GM23248 (cell line): Measurements from ENCODE around the gene TCF23. TPM values are rescaled to one million over a fixed set of nuclear protein-coding genes. Genes with fewer than 3 reads are reported as not detected.

Experiments used
- DNase-seq: peaks from one replicate; pipeline ENCODE4 v3.0.0-alpha.2; 2015
- H2AFZ ChIP-seq: fragments of 200-600 bp; sonication (generic); 2 replicates; pipeline ENCODE4 v1.6.1; 2016; ENCODE audit warnings: antibody characterized with exemption
- H3F3A ChIP-seq: fragments of 200-600 bp; sonication (generic); 2 replicates; pipeline ENCODE4 v1.6.1; 2016; ENCODE audit warnings: mild to moderate bottlenecking, antibody characterized with exemption, mixed run types; ENCODE audit not compliant: insufficient read depth
- H3K27ac ChIP-seq: fragments of 200-600 bp; sonication (generic); 2 replicates; pipeline ENCODE4 v1.5.1; 2016; ENCODE audit warnings: mild to moderate bottlenecking
- H3K27me3 ChIP-seq: fragments of 200-600 bp; sonication (generic); replicated peaks from 2 replicates; pipeline ENCODE4 v1.6.1; 2016; ENCODE audit warnings: mild to moderate bottlenecking; ENCODE audit not compliant: insufficient read depth
- H3K36me3 ChIP-seq: fragments of 200-600 bp; sonication (generic); 2 replicates; pipeline ENCODE4 v1.6.1; 2016; ENCODE audit warnings: low read depth, mild to moderate bottlenecking
- H3K4me1 ChIP-seq: fragments of 200-600 bp; sonication (generic); 2 replicates; pipeline ENCODE4 v1.6.1; 2016; ENCODE audit warnings: mild to moderate bottlenecking; ENCODE audit not compliant: insufficient read depth
- H3K4me2 ChIP-seq: fragments of 200-600 bp; sonication (generic); one replicate; pipeline ENCODE4 v1.6.1; 2016; ENCODE audit warnings: mild to moderate bottlenecking; ENCODE audit not compliant: unreplicated experiment
- H3K4me3 ChIP-seq: fragments of 200-600 bp; sonication (generic); 2 replicates; pipeline ENCODE4 v1.5.1; 2016; ENCODE audit warnings: mild to moderate bottlenecking
- H3K79me2 ChIP-seq: fragments of 200-600 bp; sonication (generic); 2 replicates; pipeline ENCODE4 v1.6.1; 2016; ENCODE audit warnings: mild to moderate bottlenecking; ENCODE audit not compliant: insufficient read depth
- H3K9ac ChIP-seq: fragments of 200-600 bp; sonication (generic); 2 replicates; pipeline ENCODE4 v1.6.1; 2016; ENCODE audit warnings: mild to moderate bottlenecking
- H3K9me2 ChIP-seq: fragments of 200-600 bp; sonication (generic); 2 replicates; pipeline ENCODE4 v1.6.1; 2016; ENCODE audit warnings: mixed run types, mild to moderate bottlenecking, moderate library complexity; ENCODE audit not compliant: insufficient read depth
- H3K9me3 ChIP-seq: fragments of 200-600 bp; sonication (generic); one replicate; pipeline ENCODE4 v1.6.1; 2017; ENCODE audit warnings: low read depth
- H4K20me1 ChIP-seq: fragments of 200-600 bp; sonication (generic); 2 replicates; pipeline ENCODE4 v1.6.0; 2016; ENCODE audit not compliant: insufficient read depth
- EZH2 ChIP-seq: fragments of 200-600 bp; sonication (generic); IDR thresholded peaks from 2 replicates; pipeline ENCODE4 v1.6.1; 2018; ENCODE audit warnings: antibody characterized with exemption, mild to moderate bottlenecking; ENCODE audit not compliant: insufficient read depth, poor library complexity, severe bottlenecking
- EZH2phosphoT487 ChIP-seq: fragments of 200-600 bp; sonication (generic); IDR thresholded peaks from 2 replicates; pipeline ENCODE4 v1.6.1; 2018; ENCODE audit warnings: antibody characterized with exemption, moderate library complexity, mild to moderate bottlenecking, low read depth; ENCODE audit not compliant: insufficient read depth
- WGBS, 2 experiments: methylation state at CpG; one replicate each; pipeline ENCODE4 v1.1.6; 2015 to 2017; ENCODE audit warnings: low lambda C conversion rate in 2 of 2, low coverage in 1 of 2; ENCODE audit errors: missing lambda C conversion rate in 2 of 2; 5-methylcytosine and 5-hydroxymethylcytosine counted together
- in situ Hi-C: fragments of 300-500 bp; cut with MboI; formaldehyde crosslinking; loops from 2 replicates; pipeline ENCODE4 v1.15.0; 2020
- polyA plus RNA-seq: library from polyadenylated mRNA; unstranded; fragments of >200 nt; fragmentation: Nextera tagmentation; extraction: Ambion mirVana; gene quantifications from 2 replicates; pipeline ENCODE4 v1.2.1, GENCODE V29; 2016
- total RNA-seq: library from RNA; depleted of rRNA; stranded (reverse); fragments of >200 nt; shearing (Covaris generic); gene quantifications from 2 replicates; pipeline ENCODE4 v1.2.3, GENCODE V29; 2014

Gene TCF23
- total and polyA plus RNA-seq, 2 experiments from 2014 or later, result not detected

DNA sequence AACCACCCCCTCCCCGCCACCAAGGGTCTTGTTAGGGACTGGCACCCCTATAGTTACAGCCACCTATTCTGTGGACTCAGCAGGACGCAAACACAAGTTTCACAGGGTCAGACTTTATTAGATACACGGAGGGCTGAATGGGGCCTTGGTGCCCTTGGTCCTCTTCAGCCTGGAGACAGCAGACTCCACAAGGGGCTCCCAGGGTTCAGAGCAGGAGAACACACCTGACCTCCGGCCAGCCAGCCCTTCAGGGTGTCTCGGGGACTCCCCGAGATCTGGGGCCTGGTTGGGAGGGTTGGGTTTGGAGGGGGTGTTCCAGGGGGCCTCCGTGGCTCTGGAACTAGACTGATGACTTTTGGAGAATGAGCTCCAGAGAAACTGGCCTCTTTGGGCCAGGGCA is 12.1 kb upstream of the TCF23 start:
- Histone ChIP-seq H3K4me1 (peaks cover 11% of the 10 kb centered on the region; the same call in 1 of the 2 replicates), H4K20me1 (no peaks in the 10 kb centered on the region), H3K36me3 (no peaks in the 10 kb centered on the region), H3K9me3 (no peaks in the 10 kb centered on the region), H3F3A (no peaks in the 10 kb centered on the region), H3K79me2 (peaks cover 20% of the 10 kb centered on the region), H2AFZ (no peak overlapping the region), H3K9ac (no peak overlapping the region), H3K4me2 (no peak overlapping the region), H3K27me3 (no peaks in the 10 kb centered on the region), H3K27ac (no peak overlapping the region), H3K4me3 (no peak overlapping the region), H3K9me2 (no peaks in the 10 kb centered on the region)
- 84 to 89% methylated on average over 7 of the region's 7 CpGs for WGBS, 2 experiments
- in situ Hi-C loops, result no loop called here
- DNase-seq, result no peak
- no peak for TF ChIP-seq EZH2phosphoT487

DNA sequence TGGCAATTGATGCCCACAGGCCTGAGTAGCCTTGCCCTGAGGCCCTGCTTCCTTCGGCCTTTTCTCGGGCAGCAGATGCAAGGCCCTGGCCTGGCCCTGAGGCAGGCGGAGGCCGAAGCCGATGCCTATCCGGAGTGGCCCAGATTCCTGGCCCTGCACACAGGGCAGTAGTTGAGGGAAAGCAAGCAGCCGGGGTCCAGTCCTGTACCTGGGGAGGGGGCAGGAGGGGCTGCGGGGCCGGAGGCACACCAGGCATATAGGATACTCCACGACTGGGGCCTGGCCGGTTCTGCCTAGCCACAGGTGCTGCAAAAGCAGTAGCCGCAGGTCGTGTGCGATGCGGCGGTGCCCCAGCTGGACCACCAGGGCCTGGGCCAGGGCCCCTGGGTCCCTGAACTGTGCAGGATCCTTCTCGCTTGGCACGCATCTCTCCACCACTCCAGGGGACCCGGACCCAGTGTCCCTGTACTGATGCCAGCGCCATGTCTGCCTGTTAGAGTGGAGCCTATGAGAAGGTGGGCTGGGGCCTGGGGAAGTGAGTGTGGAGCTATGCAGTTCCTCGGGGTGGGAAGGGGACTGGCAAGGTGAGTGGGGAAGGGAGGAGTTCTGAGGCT is 11.4 kb upstream of the TCF23 start:
- Histone ChIP-seq H3K79me2 (peaks cover 20% of the 10 kb centered on the region), H3K4me2 (no peak overlapping the region), H2AFZ (no peak overlapping the region), H3K27ac (no peak overlapping the region), H3K4me1 (peaks cover 11% of the 10 kb centered on the region; the same call in 1 of the 2 replicates), H3K9me3 (no peaks in the 10 kb centered on the region), H3K4me3 (no peak overlapping the region), H3K9me2 (no peaks in the 10 kb centered on the region), H3K27me3 (no peaks in the 10 kb centered on the region; the same call in 1 of the 2 replicates), H3K36me3 (no peaks in the 10 kb centered on the region), H3F3A (no peaks in the 10 kb centered on the region), H4K20me1 (no peaks in the 10 kb centered on the region), H3K9ac (no peak overlapping the region)
- 85 to 92% methylated on average over 17 to 21 of the region's 21 CpGs for WGBS, 2 experiments
- no peak for TF ChIP-seq EZH2phosphoT487
- no peak for TF ChIP-seq EZH2
- no peak for DNase-seq
- in situ Hi-C loops, result no loop called here

DNA sequence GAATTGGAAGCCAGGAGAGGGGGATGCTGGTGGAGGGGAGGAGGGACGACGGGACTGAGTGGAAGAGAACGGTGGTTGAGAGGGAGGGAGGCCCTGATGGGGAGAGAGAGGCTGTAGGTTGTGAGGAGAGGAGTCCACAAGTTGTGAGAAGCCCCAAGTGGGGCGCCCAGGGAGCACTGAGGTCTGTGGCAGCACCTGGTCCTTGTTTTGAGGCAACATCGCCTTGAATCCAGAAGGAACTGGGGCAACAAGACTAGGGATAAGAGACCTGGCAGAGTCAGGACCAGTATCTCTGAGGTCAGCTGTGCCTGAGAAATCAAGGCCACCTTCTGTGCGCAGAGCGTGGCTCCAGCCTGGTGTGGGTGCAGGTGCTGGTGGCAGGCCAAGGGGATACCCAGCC is 10.7 kb upstream of the TCF23 start:
- Histone ChIP-seq H3F3A (no peaks in the 10 kb centered on the region), H2AFZ (no peak overlapping the region), H3K9me3 (no peaks in the 10 kb centered on the region), H3K4me3 (no peak overlapping the region), H3K36me3 (no peaks in the 10 kb centered on the region), H3K79me2 (peaks cover 13% of the 10 kb centered on the region), H3K9me2 (no peaks in the 10 kb centered on the region), H4K20me1 (no peaks in the 10 kb centered on the region), H3K4me1 (peaks cover 6% of the 10 kb centered on the region; the same call in 1 of the 2 replicates), H3K4me2 (no peak overlapping the region), H3K9ac (no peak overlapping the region), H3K27ac (no peak overlapping the region), H3K27me3 (peaks cover 7% of the 10 kb centered on the region)
- WGBS, 2 experiments, result 67 to 86% methylated on average over 6 to 7 of the region's 7 CpGs
- in situ Hi-C loops, result no loop called here
- no peak for DNase-seq
- TF ChIP-seq EZH2phosphoT487 (no peak), EZH2 (no peak)

DNA sequence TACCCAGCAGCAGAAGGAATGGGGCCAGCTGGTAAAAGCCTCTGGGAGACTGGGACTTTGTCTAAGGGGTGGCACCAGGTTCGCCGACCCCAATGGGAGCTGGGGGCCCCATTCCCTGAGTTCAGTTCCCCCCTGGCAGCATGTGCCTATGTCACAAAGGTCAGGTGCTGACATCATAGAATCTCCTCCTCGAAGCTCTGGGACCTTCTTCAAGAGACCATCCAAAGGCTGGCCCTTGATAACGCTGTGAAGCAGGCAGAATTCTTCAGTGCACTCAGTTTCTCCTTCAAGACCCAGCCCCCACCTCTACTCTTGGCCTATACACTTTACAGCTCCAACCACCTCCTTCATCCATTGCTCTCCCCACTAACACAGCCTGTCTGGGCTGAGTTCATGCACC is 9.5 kb upstream of the TCF23 start, which contains the start of gene PRR30:
PRR30 (minus strand) TSS at position 101 of the 400 bp plus-strand sequence. CDS start 1,081 bp downstream, outside the sequence.
- Histone ChIP-seq H3K27ac (no peak within 1 kb of the TSS), H3K27me3 (peaks cover 17% of the 10 kb centered on the region), H3K36me3 (no peaks in the 10 kb centered on the region), H3F3A (no peaks in the 10 kb centered on the region), H3K4me1 (no peaks in the 10 kb centered on the region), H3K4me2 (no peak within 1 kb of the TSS), H2AFZ (no peak within 1 kb of the TSS), H3K79me2 (peaks cover under 1% of the 10 kb centered on the region), H3K9me2 (no peaks in the 10 kb centered on the region), H3K4me3 (no peak within 1 kb of the TSS), H3K9ac (no peak within 1 kb of the TSS), H3K9me3 (no peaks in the 10 kb centered on the region), H4K20me1 (no peaks in the 10 kb centered on the region)
- in situ Hi-C loops, result no loop called here
- WGBS, 2 experiments, result 73 to 86% methylated on average over 4 of the region's 4 CpGs
- DNase-seq, result no peak
- TF ChIP-seq EZH2, result no peak
- no peak for TF ChIP-seq EZH2phosphoT487
